ENCODE data around the gene SPTBN1.

SPTBN1 gene

DNA sequence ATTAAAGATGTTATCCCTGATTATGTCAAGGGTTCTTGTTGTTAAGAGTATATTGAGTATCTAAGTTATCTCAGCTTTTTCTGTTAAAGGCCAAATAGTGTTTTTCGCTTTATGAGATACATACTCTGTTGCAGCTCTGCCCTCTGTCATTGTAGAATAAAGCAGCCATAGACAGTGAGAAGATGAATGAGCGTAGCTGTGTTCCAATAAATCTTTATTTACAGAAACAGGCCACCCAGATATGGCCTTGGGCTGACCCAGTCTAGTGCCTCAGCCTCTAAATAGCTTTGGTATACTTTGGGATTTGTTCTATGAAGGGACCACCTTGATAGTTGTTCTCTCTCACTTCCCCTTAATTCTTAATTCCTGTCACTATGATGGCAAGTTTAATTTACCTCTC is 194.5 kb downstream of the SPTBN1 start:
- no peak overlapping the region for H3K4me3 ChIP-seq (ENCODE audit: low read depth, low read length)
- DNase-seq (ENCODE audit: low read depth): no peak
- TF ChIP-seq, protein P1, sequence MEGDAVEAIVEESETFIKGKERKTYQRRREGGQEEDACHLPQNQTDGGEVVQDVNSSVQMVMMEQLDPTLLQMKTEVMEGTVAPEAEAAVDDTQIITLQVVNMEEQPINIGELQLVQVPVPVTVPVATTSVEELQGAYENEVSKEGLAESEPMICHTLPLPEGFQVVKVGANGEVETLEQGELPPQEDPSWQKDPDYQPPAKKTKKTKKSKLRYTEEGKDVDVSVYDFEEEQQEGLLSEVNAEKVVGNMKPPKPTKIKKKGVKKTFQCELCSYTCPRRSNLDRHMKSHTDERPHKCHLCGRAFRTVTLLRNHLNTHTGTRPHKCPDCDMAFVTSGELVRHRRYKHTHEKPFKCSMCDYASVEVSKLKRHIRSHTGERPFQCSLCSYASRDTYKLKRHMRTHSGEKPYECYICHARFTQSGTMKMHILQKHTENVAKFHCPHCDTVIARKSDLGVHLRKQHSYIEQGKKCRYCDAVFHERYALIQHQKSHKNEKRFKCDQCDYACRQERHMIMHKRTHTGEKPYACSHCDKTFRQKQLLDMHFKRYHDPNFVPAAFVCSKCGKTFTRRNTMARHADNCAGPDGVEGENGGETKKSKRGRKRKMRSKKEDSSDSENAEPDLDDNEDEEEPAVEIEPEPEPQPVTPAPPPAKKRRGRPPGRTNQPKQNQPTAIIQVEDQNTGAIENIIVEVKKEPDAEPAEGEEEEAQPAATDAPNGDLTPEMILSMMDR (IDR thresholded peaks at IDR 0.05; ENCODE audit: low read depth, low read length, missing control alignments): no peak

DNA sequence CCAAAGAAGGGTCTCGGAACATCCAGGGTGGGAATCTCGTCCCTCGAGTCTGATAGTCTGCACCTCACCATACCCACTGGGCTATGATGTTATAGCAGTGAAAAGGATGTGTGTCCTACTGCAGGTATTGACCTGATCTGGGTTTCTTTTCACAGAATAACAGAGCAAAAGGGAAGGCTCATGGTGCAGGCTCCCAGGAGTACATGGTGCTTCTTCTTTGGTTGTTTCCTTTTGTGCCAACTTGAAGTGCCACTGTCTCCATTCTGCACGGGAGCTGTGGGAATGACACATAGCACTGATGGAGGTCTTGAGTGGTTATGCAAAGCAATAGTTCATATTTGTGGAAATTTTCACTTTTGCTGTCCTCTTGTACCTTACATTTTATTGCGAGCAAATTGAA is 195.2 kb downstream of the SPTBN1 start:
- TF ChIP-seq, protein P1 (IDR thresholded peaks at IDR 0.05; ENCODE audit: low read depth, low read length, missing control alignments): no peak
- DNase-seq (ENCODE audit: low read depth): no peak
- no peak overlapping the region for H3K4me3 ChIP-seq (ENCODE audit: low read depth, low read length)

DNA sequence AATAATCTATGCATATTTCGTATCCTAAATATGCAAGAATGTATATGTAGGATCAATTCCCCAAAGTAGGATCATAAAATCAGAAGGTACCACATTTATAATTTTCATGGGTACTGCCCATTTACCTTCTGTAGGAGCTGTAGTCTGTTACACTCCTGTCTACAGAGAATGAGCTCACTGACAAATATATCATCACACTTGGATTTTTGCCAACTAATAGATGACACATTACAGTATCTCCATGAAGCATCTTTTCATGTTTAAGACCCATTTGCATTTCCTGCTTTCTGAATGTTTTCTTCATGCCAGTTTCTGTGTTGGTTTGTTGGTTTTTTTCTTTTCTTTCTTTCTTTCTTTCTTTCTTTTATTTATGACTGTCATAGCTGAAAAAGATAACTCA is 196.4 kb downstream of the SPTBN1 start:
- TF ChIP-seq, protein P1 (IDR thresholded peaks at IDR 0.05; ENCODE audit: low read depth, low read length, missing control alignments): no peak
- H3K4me3 ChIP-seq (ENCODE audit: low read depth, low read length): no peak overlapping the region
- DNase-seq (ENCODE audit: low read depth): no peak

DNA sequence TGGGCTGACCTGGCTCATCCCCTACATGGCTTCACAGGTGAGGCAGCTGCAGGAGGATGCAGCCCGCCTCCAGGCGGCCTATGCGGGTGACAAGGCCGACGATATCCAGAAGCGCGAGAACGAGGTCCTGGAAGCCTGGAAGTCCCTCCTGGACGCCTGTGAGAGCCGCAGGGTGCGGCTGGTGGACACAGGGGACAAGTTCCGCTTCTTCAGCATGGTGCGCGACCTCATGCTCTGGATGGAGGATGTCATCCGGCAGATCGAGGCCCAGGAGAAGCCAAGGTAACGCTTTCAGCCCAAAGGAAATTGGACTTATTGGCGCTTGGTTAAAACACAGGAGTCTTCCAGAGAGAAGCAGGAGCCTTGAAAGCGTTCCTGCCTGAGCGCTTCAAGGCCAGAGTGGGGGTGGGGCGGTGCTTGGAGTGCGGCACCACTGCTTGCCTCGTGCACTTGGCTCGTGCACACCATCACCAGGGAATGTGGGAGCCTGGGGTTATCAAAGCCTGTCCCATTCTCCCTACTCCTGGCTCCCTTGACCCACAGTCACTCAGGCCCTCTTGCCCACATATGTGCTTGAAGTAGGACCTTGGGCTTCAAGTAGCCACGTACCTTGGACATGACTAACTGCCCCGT is 197.6 kb downstream of the SPTBN1 start:
- no peak overlapping the region for H3K4me3 ChIP-seq (ENCODE audit: low read depth, low read length)
- no peak for DNase-seq (ENCODE audit: low read depth)
- TF ChIP-seq, protein P1 (IDR thresholded peaks at IDR 0.05; ENCODE audit: low read depth, low read length, missing control alignments): no peak

DNA sequence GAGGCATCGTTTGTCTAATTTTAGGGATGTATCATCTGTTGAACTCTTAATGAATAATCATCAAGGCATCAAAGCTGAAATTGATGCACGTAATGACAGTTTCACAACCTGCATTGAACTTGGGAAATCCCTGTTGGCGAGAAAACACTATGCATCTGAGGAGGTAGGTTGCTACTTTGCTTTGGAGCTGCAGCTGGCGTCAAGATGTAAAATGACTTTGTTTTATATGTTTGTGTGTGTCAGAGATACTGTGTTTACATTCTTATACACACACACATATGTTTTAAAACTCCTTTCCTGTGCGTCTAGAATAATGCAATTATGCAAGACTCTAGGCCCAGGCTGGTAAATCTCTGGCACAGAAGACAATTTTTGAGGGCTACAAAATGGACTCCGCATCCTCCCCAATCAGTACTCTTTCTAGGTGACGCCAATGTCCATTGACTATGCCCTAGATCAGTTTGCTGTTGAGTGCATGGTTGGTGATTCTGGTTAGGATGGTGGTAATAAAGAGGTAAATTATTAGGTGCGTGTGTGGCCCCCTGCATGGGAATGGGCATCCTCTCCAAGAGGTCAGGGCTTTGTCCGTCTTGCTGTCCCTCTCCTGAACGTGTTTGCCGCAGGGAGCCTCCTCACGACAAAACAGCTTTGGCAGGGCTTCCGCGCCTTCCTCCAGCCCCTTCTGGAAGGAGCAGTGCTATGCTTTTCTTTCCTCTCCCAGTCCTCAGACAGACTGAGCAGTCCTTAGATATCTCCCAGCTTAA is 199.1 kb downstream of the SPTBN1 start:
- TF ChIP-seq, protein P1 (IDR thresholded peaks at IDR 0.05; ENCODE audit: low read depth, low read length, missing control alignments): no peak
- DNase-seq (ENCODE audit: low read depth): no peak
- no peak overlapping the region for H3K4me3 ChIP-seq (ENCODE audit: low read depth, low read length)

DNA sequence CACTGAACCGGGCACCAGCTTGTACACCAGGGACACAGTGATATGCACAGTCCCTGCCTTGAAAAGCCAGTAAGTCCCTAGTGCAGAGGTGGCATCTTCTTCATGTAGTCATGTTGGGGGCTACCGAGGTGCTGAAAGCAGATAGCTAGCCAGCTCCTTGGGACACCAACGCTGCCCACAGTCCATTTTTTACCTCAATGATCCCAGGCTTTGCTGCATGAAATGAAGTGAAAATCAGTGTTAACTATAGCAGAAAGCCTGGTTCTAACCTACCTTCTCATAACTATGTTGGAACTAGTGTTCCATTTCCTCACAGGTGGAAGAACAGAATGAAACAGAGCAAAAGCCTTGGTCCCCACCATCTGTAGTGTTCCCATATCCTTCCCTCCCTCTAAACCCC is 200.7 kb downstream of the SPTBN1 start:
- TF ChIP-seq, protein P1 (IDR thresholded peaks at IDR 0.05; ENCODE audit: low read depth, low read length, missing control alignments): no peak
- no peak overlapping the region for H3K4me3 ChIP-seq (ENCODE audit: low read depth, low read length)
- no peak for DNase-seq (ENCODE audit: low read depth)

Data from GM12864 (cell line).